ENCODE results near the gene RAPGEF4.

Gene RAPGEF4

GRCh38 chr2:173050684-173051083, 315.0 kb downstream of the RAPGEF4 start:
- Histone ChIP-seq H3K27ac (ENCODE audit: low read length) (no peak overlapping the region), H3K9me3 (ENCODE audit: insufficient read depth, low read length) (no peaks in the 10 kb centered on the region), H3K27me3 (ENCODE audit: low read depth, low read length) (0 out of 2 replicates have a peak, but pooled peaks cover 4% of the 10 kb centered on the region), H3K4me2 (ENCODE audit: low read length) (no peak overlapping the region), H3K79me2 (ENCODE audit: low read length) (no peaks in the 10 kb centered on the region), H3K36me3 (replicated peaks; ENCODE audit: low read depth, low read length) (no peaks in the 10 kb centered on the region), H2AFZ (ENCODE audit: low read depth, low read length) (no peak overlapping the region), H3K4me3 (ENCODE audit: low read length) (no peak overlapping the region), H3K4me1 (ENCODE audit: low read length) (peaks cover 20% of the 10 kb centered on the region), H4K20me1 (ENCODE audit: insufficient read depth, low read length) (no peaks in the 10 kb centered on the region), H3K9ac (ENCODE audit: low read length) (no peak overlapping the region)
- TF ChIP-seq EZH2phosphoT487 (IDR thresholded peaks at IDR 0.05; ENCODE audit: low read depth) (no peak), CTCF (IDR thresholded peaks at IDR 0.05; ENCODE audit: low read depth, low read length) (no peak)

DNA sequence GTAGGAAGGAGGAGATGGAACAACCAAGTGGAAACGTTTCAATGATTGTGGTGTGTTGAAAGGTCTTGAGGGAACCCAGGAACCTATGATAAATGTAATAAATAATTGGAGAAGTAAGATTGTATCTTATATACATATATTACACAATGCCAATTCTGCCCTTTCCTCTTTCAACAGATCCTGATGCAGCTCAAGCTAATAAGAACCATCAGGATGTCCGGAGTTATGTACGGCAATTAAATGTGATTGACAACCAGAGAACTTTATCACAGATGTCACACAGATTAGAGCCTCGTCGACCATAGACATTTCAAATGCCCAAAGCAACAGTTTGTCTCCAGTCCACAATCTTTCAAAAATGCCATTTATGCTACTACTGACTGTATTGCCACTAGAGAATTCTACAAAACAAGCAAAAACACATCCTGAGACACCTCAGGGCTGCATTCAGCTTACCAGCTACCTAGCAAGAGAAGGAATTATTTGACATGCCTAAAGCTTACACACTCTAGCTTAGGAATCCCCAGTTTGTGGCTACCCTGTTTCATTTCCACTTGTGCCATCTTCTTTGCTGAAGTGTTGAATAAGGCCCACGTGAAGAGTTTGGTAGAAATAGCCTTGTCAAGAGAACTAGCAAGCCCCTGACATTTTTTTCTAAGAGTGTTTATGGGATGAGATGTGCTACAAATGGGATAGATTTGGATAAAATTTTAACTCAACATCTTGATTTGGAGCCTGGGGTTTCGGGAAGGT, 316.0 kb downstream of the RAPGEF4 start:
- no peak overlapping the region for H3K4me2 ChIP-seq (ENCODE audit: low read length)
- no peak overlapping the region for H3K27ac ChIP-seq (ENCODE audit: low read length)
- H4K20me1 ChIP-seq (ENCODE audit: insufficient read depth, low read length) = no peaks in the 10 kb centered on the region
- H3K36me3 ChIP-seq (replicated peaks; ENCODE audit: low read depth, low read length) = no peaks in the 10 kb centered on the region
- peaks cover 9% of the 10 kb centered on the region for H3K27me3 ChIP-seq (ENCODE audit: low read depth, low read length)
- no peaks in the 10 kb centered on the region for H3K79me2 ChIP-seq (ENCODE audit: low read length)
- H3K9me3 ChIP-seq (ENCODE audit: insufficient read depth, low read length) = no peaks in the 10 kb centered on the region
- H2AFZ ChIP-seq (ENCODE audit: low read depth, low read length) = no peak overlapping the region
- no peak overlapping the region for H3K4me3 ChIP-seq (ENCODE audit: low read length)
- no peak overlapping the region for H3K9ac ChIP-seq (ENCODE audit: low read length)
- peaks cover 20% of the 10 kb centered on the region for H3K4me1 ChIP-seq (ENCODE audit: low read length)
- TF ChIP-seq EZH2phosphoT487 (IDR thresholded peaks at IDR 0.05; ENCODE audit: low read depth) (no peak), CTCF (IDR thresholded peaks at IDR 0.05; ENCODE audit: low read depth, low read length) (no peak)

DNA sequence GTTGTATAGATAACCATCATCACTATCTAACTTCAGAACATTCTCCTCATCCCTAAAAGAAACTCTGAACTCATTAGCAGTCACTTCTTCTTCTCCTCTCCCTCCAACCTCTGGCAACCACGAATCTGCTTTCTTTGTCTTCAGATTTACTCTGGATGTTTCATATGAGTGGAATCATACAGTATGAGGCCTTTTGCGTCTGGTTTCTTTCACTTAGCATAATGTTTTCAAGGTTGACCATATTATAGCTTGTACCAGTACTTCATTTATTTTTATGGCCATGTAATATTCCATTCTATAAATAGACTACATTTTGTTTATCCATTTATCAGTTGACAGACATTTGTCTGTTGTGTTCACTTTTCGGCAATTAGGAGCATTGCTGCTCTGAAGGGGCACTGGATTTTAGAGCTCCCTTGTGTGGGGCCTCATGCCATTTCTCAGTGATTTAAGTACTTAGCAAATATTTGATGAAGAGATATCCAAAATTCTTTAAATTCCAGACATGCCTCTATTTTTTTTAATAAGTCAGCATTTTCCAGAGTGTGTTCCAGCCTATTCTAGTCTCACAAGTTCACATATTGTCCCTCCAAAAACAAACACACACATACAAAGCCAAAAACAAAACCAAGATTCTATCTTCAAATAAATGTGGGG, 317.5 kb downstream of the RAPGEF4 start:
- Histone ChIP-seq H3K27ac (ENCODE audit: low read length) (no peak overlapping the region), H3K4me1 (ENCODE audit: low read length) (peaks cover 19% of the 10 kb centered on the region), H3K36me3 (replicated peaks; ENCODE audit: low read depth, low read length) (no peaks in the 10 kb centered on the region), H3K27me3 (ENCODE audit: low read depth, low read length) (peaks cover 21% of the 10 kb centered on the region), H3K9ac (ENCODE audit: low read length) (no peak overlapping the region), H3K79me2 (ENCODE audit: low read length) (no peaks in the 10 kb centered on the region), H2AFZ (ENCODE audit: low read depth, low read length) (no peak overlapping the region), H3K4me3 (ENCODE audit: low read length) (no peak overlapping the region), H3K4me2 (ENCODE audit: low read length) (no peak overlapping the region), H3K9me3 (ENCODE audit: insufficient read depth, low read length) (no peaks in the 10 kb centered on the region), H4K20me1 (ENCODE audit: insufficient read depth, low read length) (no peaks in the 10 kb centered on the region)
- TF ChIP-seq EZH2phosphoT487 (IDR thresholded peaks at IDR 0.05; ENCODE audit: low read depth) (no peak), CTCF (IDR thresholded peaks at IDR 0.05; ENCODE audit: low read depth, low read length) (no peak)

DNA sequence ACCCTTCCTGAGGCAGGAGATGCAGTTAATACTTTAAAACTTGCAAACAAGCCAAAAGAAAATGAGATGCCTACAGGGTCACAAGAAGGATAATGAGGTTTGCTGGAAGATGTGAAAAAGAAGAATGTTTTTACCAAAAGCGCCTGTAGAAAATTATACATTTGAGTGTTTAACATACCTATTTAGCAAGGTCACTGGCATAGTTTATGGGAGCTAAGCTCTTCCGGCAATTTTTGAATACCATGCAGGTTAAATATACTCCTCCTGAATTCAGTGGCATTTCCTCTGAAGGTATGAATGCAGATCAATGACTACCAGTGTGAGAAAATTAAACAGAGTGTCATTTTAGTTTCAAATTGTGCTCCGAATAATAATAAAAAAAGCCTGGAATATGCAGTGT, 318.8 kb downstream of the RAPGEF4 start:
- TF ChIP-seq EZH2phosphoT487 (IDR thresholded peaks at IDR 0.05; ENCODE audit: low read depth) = no peak
- no peak for TF ChIP-seq CTCF (IDR thresholded peaks at IDR 0.05; ENCODE audit: low read depth, low read length)
- Histone ChIP-seq H3K36me3 (replicated peaks; ENCODE audit: low read depth, low read length) (no peaks in the 10 kb centered on the region), H3K4me1 (ENCODE audit: low read length) (peaks cover 15% of the 10 kb centered on the region), H3K27me3 (ENCODE audit: low read depth, low read length) (peaks cover 22% of the 10 kb centered on the region), H3K4me3 (ENCODE audit: low read length) (no peak overlapping the region), H3K9me3 (ENCODE audit: insufficient read depth, low read length) (no peaks in the 10 kb centered on the region), H3K27ac (ENCODE audit: low read length) (no peak overlapping the region), H3K79me2 (ENCODE audit: low read length) (no peaks in the 10 kb centered on the region), H3K4me2 (ENCODE audit: low read length) (no peak overlapping the region), H2AFZ (ENCODE audit: low read depth, low read length) (no peak overlapping the region), H4K20me1 (ENCODE audit: insufficient read depth, low read length) (no peaks in the 10 kb centered on the region), H3K9ac (ENCODE audit: low read length) (no peak overlapping the region)
